Measurements from ENCODE around the gene STK32B.
"Not testable (repeated sequence)": the region's sequence is repeated elsewhere in the genome, so short reads cannot be mapped to it uniquely, and the experiment has no call there.

STK32B gene

DNA sequence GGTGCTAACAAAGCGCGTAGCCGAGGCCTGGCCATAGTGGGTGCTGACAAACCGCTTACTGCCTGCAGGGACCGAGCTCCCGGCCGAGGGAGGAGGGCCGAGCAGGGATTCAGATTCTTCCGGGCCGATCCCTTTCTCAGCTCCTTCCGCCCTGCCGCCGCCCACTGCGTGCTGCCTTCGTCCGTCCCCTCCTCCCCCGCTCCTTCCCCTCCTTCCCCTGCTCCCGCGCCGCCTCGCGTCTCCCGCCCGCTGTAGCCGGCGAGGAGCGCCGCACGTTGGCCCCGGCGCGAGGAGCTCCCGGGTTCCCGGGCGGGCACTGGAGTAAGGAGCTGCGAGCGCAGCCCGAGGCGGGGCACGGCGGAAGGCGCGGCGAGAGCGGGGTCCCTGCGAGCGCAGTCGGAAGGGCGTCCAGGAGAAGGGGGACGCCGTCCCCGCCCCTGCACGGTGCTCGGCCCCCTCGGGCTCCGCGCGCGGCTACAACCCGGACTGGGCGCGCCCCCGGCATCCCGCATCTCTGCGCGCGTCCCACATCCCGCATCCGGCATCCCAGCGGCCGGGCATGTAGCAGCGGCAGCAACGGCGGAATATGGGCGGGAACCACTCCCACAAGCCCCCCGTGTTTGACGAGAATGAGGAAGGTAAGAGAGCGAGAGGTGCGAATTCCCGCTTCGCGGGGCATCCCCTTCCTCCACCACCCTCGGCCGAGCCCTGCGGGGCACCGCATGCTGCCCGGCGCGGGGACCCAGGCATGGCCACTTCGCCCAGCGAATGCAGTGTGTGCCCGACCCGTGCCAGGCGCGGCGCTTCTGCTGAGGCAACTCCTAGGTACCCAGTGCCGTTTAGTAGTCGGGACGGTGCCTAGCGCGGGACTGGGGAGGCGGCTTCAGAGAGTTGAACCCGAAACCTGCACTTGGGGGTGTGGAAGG, at the start of gene STK32B:
Gene STK32B, plus strand, starts transcription at position 203 of the 926 bp plus-strand sequence.
- TF ChIP-seq, protein P1, sequence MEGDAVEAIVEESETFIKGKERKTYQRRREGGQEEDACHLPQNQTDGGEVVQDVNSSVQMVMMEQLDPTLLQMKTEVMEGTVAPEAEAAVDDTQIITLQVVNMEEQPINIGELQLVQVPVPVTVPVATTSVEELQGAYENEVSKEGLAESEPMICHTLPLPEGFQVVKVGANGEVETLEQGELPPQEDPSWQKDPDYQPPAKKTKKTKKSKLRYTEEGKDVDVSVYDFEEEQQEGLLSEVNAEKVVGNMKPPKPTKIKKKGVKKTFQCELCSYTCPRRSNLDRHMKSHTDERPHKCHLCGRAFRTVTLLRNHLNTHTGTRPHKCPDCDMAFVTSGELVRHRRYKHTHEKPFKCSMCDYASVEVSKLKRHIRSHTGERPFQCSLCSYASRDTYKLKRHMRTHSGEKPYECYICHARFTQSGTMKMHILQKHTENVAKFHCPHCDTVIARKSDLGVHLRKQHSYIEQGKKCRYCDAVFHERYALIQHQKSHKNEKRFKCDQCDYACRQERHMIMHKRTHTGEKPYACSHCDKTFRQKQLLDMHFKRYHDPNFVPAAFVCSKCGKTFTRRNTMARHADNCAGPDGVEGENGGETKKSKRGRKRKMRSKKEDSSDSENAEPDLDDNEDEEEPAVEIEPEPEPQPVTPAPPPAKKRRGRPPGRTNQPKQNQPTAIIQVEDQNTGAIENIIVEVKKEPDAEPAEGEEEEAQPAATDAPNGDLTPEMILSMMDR (conservative IDR thresholded peaks at IDR 0.05), result no peak
- no peak for TF ChIP-seq ZFX (IDR thresholded peaks at IDR 0.05)
- H3K27ac ChIP-seq, result no peak within 1 kb of the TSS

DNA sequence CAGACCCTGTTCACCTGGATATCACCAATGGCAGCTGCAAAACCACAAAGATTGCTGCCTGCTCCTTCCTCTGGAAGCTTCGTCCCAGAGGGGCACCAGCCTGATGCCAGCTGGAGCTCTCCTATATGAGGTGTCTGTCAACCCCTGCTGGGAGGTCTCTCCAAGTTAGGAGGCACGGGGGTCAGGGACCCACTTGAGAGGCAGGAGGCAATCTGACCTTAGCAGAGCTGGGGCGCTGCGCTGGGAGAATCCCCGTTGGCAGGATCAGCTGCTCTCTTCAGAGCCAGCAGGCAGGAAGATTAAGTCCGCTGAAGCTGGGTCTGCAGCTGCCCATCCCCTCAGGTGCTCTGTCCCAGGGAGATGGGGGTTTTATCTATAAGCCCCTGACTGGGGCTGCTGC, 49.6 kb upstream of the STK32B start:
- not testable (repeated sequence) for H3K27ac ChIP-seq

GRCh38 chr4:5003372-5003857, 47.9 kb upstream of the STK32B start:
- no peak for TF ChIP-seq ZFX (IDR thresholded peaks at IDR 0.05)
- H3K27ac ChIP-seq, result no peak overlapping the region

DNA sequence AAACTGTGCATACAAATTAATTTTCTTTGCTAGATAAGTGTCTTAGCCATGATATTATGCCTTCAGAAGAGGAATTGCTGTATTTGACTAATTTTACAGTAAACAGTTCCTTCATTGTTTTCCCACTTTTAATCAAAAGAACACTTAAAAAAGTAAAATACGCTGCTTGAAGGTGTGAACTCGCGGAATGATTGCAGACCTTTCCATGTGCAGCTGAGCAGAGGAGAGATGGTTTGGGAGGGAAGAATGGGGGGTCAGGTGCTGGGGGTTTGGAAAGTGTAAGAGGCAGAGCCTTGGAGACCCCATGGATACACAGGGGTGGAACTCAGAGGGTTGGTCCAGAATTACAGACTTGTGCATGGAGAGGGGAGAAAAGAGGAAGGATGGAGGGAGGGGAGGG, 47.4 kb upstream of the STK32B start:
- no peak for TF ChIP-seq ZFX (IDR thresholded peaks at IDR 0.05)
- TF ChIP-seq, protein P1 (conservative IDR thresholded peaks at IDR 0.05), result no peak
- no peak overlapping the region for H3K27ac ChIP-seq

GRCh38 chr4:5004496-5004895, 46.8 kb upstream of the STK32B start:
- TF ChIP-seq, protein P1 (conservative IDR thresholded peaks at IDR 0.05), result no peak
- no peak for TF ChIP-seq ZFX (IDR thresholded peaks at IDR 0.05)
- H3K27ac ChIP-seq, result no peak overlapping the region

DNA sequence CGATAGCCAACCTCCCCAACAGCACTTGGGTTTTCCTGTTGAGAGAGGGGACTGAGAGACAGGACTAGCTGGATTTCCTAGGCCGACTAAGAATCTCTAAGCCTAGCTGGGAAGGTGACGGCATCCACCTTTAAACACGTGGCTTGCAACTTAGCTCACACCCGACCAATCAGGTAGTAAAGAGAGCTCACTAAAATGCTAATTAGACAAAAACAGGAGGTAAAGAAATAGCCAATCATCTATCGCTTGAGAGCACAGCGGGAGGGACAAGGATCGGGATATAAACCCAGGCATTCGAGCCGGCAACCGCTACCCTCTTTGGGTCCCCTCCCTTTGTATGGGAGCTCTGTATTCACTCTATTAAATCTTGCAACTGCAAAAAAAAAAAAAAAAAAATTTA, 44.3 kb upstream of the STK32B start:
- not testable (repeated sequence) for H3K27ac ChIP-seq

DNA sequence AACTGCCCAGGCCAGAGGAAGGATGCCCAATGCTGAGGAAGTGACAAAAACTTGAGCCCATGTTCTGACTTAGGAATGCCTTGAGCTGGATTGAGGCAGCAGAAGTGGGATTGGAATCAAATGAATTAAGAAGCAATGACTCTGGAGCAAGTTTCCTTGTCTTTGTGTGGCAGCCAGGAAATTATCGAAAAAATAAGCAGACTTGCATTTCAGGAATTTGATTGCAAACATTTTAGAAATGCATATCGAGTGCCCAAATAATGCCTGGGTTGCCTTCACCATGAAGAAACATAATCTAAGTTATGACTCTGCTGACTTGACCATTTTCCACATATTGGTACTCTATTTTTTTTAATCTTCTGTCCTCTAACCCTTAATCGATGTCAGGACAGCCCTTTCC, 41.5 kb upstream of the STK32B start:
- TF ChIP-seq, protein P1 (conservative IDR thresholded peaks at IDR 0.05), result no peak
- TF ChIP-seq ZFX (IDR thresholded peaks at IDR 0.05), result no peak

GRCh38 chr4:5010984-5011383, 40.3 kb upstream of the STK32B start:
- TF ChIP-seq, protein P1 (conservative IDR thresholded peaks at IDR 0.05), result no peak
- H3K27ac ChIP-seq, result no peak overlapping the region

More for the DNA sequence above, 41.5 kb upstream of the STK32B start:
- H3K27ac ChIP-seq, result no peak overlapping the region

Measured in C4-2B (cell line).